Mucosa of descending colon (tissue), 3 donors: Measurements from ENCODE around the gene ACSM6. TPM values are rescaled to one million over a fixed set of nuclear protein-coding genes. Genes with fewer than 3 reads are reported as not detected.
A peak's percentile ranks its signal among the peaks of the same experiment; 100 is the strongest.

Source experiments
- ATAC-seq: fragments of 200-7000 bp; cut with Tn5 transposase; one replicate; pipeline ENCODE4 v1.9.1; 2020; ENCODE audit warnings: mild to moderate bottlenecking, moderate library complexity
- DNase-seq, 3 donors: peaks; one replicate each; pipeline ENCODE4 v3.0.0-alpha.2; 2020
- H3K36me3 ChIP-seq: fragments of 200-600 bp; one replicate; pipeline ENCODE4 v1.8.0; 2021; ENCODE audit warnings: low read depth, mild to moderate bottlenecking
- H3K4me1 ChIP-seq: fragments of 200-600 bp; one replicate; pipeline ENCODE4 v1.8.0; 2021; ENCODE audit warnings: low read depth, mild to moderate bottlenecking
- H3K4me3 ChIP-seq: fragments of 200-600 bp; one replicate; pipeline ENCODE4 v1.8.0; 2021; ENCODE audit warnings: mild to moderate bottlenecking
- H3K9me3 ChIP-seq: fragments of 200-600 bp; one replicate; pipeline ENCODE4 v1.8.0; 2021; ENCODE audit warnings: mild to moderate bottlenecking
- intact Hi-C, 2 donors: fragments of 100-400 bp; cut with DNase I in 1 of 2; cut with micrococcal nuclease in 1 of 2; formaldehyde crosslinking; loops; one replicate each; pipeline versions ENCODE4 v1.11.0 to v1.11.1; 2022; cut with DNase I, micrococcal nuclease
- total RNA-seq, 3 donors: library from RNA; stranded (reverse); fragmentation: NEBNext Ultra II Directional in 2 of 3; extraction: Animal tissue kit (Norgen Biotek cat#: 25700) in 2 of 3; gene quantifications; one replicate each; pipeline versions ENCODE4 v1.2.1 to v1.2.4, GENCODE V29; 2021 to 2023
- TF ChIP-seq, protein P1 (sequence below): fragments of 200-600 bp; IDR thresholded peaks from one replicate; pipeline ENCODE4 v1.8.0; 2022; ENCODE audit warnings: antibody characterized with exemption, mild to moderate bottlenecking
- donor health status: DM: no; HTN: no; CAD: no; lungs with moderate emphysema.
- donor health status: DM: no; HTN: no; CAD: no.
- donor health status: DM: no; HTN: yes; CAD: no.

ACSM6 gene
- total RNA-seq, 3 donors from 2014 or later, result not detected

DNA sequence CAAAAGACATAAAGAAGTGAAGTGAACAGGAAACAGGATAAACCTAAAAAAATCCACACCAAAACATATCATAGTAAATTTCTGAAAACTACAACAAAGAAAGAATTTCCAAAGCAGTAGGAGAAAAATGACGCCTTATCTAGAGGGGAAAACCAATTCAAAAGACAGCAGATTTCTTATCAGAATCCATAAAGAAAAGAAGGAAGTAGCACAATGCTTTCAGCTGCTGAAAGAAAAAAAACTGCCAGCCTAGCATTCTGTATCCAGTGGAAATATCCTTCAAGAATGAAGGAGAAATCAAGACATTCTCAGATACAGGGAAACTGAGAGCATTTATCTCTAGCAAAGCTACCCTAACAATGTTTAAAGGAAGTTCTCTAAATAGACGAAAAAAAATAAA, 59.0 kb downstream of the ACSM6 start:
- Histone ChIP-seq H3K36me3 (no peaks in the 10 kb centered on the region), H3K4me1 (peaks cover 6% of the 10 kb centered on the region), H3K4me3 (no peak overlapping the region), H3K9me3 (no peaks in the 10 kb centered on the region)
- DNase-seq (no peak), ATAC-seq (no peak)
- TF ChIP-seq, protein P1, sequence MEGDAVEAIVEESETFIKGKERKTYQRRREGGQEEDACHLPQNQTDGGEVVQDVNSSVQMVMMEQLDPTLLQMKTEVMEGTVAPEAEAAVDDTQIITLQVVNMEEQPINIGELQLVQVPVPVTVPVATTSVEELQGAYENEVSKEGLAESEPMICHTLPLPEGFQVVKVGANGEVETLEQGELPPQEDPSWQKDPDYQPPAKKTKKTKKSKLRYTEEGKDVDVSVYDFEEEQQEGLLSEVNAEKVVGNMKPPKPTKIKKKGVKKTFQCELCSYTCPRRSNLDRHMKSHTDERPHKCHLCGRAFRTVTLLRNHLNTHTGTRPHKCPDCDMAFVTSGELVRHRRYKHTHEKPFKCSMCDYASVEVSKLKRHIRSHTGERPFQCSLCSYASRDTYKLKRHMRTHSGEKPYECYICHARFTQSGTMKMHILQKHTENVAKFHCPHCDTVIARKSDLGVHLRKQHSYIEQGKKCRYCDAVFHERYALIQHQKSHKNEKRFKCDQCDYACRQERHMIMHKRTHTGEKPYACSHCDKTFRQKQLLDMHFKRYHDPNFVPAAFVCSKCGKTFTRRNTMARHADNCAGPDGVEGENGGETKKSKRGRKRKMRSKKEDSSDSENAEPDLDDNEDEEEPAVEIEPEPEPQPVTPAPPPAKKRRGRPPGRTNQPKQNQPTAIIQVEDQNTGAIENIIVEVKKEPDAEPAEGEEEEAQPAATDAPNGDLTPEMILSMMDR, result no peak
- intact Hi-C loops, result no loop called here

DNA sequence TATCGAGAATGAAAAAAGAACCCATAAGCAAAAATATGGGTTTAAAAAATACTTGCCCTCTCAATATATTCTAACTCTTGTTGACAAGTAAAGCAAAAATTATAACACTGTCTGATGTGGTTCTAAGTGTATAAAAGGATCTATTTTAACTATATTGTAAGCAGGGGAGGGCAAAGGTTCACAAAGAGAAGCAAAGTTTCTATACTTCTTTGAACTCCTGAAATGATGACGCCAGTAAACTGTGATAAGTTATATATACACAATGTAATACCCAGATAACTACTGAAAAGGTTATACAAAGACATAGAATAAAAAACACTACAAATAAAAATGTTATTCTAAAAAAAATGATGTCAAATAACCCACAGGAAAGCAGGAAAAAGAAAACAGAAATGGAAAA, 59.6 kb downstream of the ACSM6 start:
- DNase-seq (no peak), ATAC-seq (no peak)
- TF ChIP-seq, protein P1, result no peak
- Histone ChIP-seq H3K4me1 (peaks cover 6% of the 10 kb centered on the region), H3K4me3 (no peak overlapping the region), H3K36me3 (no peaks in the 10 kb centered on the region), H3K9me3 (no peaks in the 10 kb centered on the region)
- intact Hi-C loops, result no loop called here

DNA sequence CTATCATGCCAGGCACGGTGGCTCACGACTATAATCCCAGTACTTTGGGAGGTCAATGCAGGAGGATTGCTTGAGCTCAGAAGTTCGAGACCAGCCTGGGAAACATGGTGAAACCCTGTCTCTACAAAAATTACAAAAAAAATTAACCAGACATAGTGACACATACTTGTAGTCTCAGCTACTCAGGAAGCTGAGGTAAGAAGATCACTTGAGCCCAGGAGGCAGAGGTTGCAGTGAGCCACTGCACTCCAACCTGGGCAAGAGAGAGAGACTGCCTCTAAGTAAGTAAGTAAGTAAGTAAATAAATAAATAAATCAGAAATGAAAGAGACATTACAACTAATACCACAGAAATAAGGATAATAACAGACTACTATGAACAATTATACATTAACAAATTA, 60.6 kb downstream of the ACSM6 start:
- DNase-seq (no peak), ATAC-seq (no peak)
- H3K4me1 ChIP-seq, result peaks cover 6% of the 10 kb centered on the region
- H3K36me3 ChIP-seq, result no peaks in the 10 kb centered on the region
- TF ChIP-seq, protein P1, result no peak
- no peaks in the 10 kb centered on the region for H3K9me3 ChIP-seq
- intact Hi-C loops, result no loop called here
- H3K4me3 ChIP-seq, result no peak overlapping the region

DNA sequence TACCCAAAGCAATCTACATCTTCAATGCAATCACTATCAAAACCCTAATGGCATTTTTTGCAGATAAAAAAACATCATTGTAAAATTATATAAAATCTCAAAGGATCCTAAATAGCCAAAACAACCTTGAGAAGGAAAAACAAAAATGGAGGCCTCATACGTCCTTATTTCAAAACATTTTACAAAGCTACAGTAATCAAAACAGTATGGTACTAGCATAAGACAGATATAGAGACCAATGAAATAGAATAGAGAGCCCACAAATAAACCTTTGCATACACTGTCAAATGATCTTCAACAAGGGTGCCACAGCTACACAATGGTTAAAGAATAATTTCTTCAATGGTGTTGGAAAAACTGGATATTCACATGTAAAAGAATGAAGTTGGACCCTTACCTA, 62.2 kb downstream of the ACSM6 start:
- no peak for DNase-seq
- no peak for ATAC-seq

DNA sequence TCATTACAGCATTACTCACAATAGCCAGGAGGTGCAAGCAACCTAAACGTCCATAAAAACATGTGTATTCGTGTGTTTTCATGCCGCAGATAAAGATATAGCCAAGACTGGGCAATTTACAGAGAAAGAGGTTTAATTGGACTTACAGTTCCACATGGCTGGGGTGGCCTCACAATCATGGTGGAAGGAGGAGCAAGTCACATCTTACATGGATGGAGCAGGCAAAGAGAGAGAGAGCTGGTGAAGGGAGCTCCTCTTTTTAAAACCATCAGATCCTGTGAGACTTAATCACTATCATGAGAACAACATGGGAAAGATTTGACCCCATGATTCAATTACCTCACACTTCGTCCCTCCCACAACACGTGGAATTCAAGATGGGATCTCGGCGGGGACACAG, 63.8 kb downstream of the ACSM6 start:
- H3K36me3 ChIP-seq, result no peaks in the 10 kb centered on the region
- TF ChIP-seq, protein P1, result no peak

More for the DNA sequence above, 62.2 kb downstream of the ACSM6 start:
- Histone ChIP-seq H3K36me3 (no peaks in the 10 kb centered on the region), H3K9me3 (no peaks in the 10 kb centered on the region), H3K4me1 (peaks cover 9% of the 10 kb centered on the region), H3K4me3 (no peak overlapping the region)
- intact Hi-C loops, result no loop called here
- TF ChIP-seq, protein P1, result no peak

DNA sequence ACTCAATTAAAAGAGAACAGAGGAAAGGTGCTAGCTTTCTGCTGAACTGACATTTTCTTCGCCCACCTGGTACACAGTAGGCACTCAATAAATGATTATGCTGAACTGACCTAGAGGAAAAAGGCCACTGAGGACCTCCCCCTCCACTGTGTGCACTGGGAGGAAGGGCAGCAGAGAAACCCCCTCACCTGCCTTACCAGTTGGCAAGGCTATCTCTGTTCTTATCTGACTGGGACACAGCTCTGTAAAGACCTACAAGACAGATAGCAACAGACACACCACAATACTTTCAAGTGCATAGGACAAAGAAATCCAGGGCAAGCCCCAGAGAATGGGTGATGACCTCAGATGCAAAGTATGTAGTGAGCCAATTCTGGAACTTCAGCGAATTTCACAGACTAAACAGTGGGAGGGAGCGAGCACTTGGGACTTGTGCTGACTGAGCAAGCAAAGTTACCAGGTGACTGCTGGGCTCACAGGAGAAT, 66.4 kb downstream of the ACSM6 start:
- H3K4me1 ChIP-seq, result peaks cover 6% of the 10 kb centered on the region
- ATAC-seq (peak; percentile 46), DNase-seq (no peak)
- H3K9me3 ChIP-seq, result no peaks in the 10 kb centered on the region
- TF ChIP-seq, protein P1, result no peak
- H3K4me3 ChIP-seq, result no peak overlapping the region
- intact Hi-C loops, result no loop called here
- no peaks in the 10 kb centered on the region for H3K36me3 ChIP-seq

More for the DNA sequence above, 63.8 kb downstream of the ACSM6 start:
- Histone ChIP-seq H3K9me3 (no peaks in the 10 kb centered on the region), H3K4me3 (no peak overlapping the region), H3K4me1 (peaks cover 9% of the 10 kb centered on the region)
- ATAC-seq (no peak), DNase-seq (no peak)
- intact Hi-C loops, result no loop called here
